Trophoblast cell (in vitro differentiated cells and primary cell): ENCODE results near the gene AGAP1.
A peak's percentile ranks its signal among the peaks of the same experiment; 100 is the strongest.

Source experiments
- DNase-seq, 2 donors: peaks; one replicate each; pipeline ENCODE4 v3.0.0-alpha.2; 2016
- H2AFZ ChIP-seq: 2 replicates; pipeline ENCODE4 v1.6.1; 2013; ENCODE audit warnings: low read length, moderate library complexity, mild to moderate bottlenecking; ENCODE audit not compliant: insufficient read depth, poor library complexity
- H2AK5ac ChIP-seq: 2 replicates; pipeline ENCODE4 v1.6.1; 2013; ENCODE audit warnings: mild to moderate bottlenecking, low read length
- H2BK120ac ChIP-seq: 2 replicates; pipeline ENCODE4 v1.6.1; 2013; ENCODE audit warnings: low read length, mild to moderate bottlenecking, moderate library complexity; ENCODE audit not compliant: insufficient read depth, poor library complexity
- H2BK12ac ChIP-seq: 2 replicates; pipeline ENCODE4 v1.6.1; 2013; ENCODE audit warnings: mild to moderate bottlenecking, low read length, moderate library complexity
- H2BK5ac ChIP-seq: 2 replicates; pipeline ENCODE4 v1.6.1; 2013; ENCODE audit warnings: low read length, low read depth, moderate library complexity, mild to moderate bottlenecking; ENCODE audit not compliant: poor library complexity
- H3K14ac ChIP-seq: 2 replicates; pipeline ENCODE4 v1.6.1; 2013; ENCODE audit warnings: mild to moderate bottlenecking, low read length
- H3K18ac ChIP-seq: 2 replicates; pipeline ENCODE4 v1.6.1; 2013; ENCODE audit warnings: mild to moderate bottlenecking, low read length
- H3K23ac ChIP-seq: 2 replicates; pipeline ENCODE4 v1.6.1; 2013; ENCODE audit warnings: low read length
- H3K27ac ChIP-seq: 2 replicates; pipeline ENCODE4 v1.5.1; 2013; ENCODE audit warnings: low read depth, mild to moderate bottlenecking, inconsistent platforms, low read length, moderate library complexity
- H3K27me3 ChIP-seq: 2 replicates; pipeline ENCODE4 v1.6.1; 2013; ENCODE audit warnings: inconsistent platforms, mild to moderate bottlenecking, low read length, moderate library complexity; ENCODE audit not compliant: insufficient read depth
- H3K36me3 ChIP-seq, 2 experiments: 1 replicate in 1 of 2; 2 replicates in 1 of 2; pipeline ENCODE4 v1.6.1; 2013; ENCODE audit warnings: low read length in 2 of 2, mild to moderate bottlenecking in 2 of 2, moderate library complexity in 1 of 2; ENCODE audit not compliant: insufficient read depth in 2 of 2, control insufficient read depth in 1 of 2
- H3K4ac ChIP-seq: 2 replicates; pipeline ENCODE4 v1.6.1; 2013; ENCODE audit warnings: low read depth, mild to moderate bottlenecking, low read length, moderate library complexity
- H3K4me1 ChIP-seq, 2 experiments: 1 replicate in 1 of 2; 2 replicates in 1 of 2; pipeline ENCODE4 v1.6.1; 2013; ENCODE audit warnings: low read length in 2 of 2, mild to moderate bottlenecking in 2 of 2, moderate library complexity in 1 of 2; ENCODE audit not compliant: insufficient read depth in 2 of 2, control insufficient read depth in 1 of 2
- H3K4me2 ChIP-seq: 2 replicates; pipeline ENCODE4 v1.6.1; 2013; ENCODE audit warnings: inconsistent platforms, mild to moderate bottlenecking, low read length, moderate library complexity
- H3K4me3 ChIP-seq: 2 replicates; pipeline ENCODE4 v1.5.1; 2013; ENCODE audit warnings: mild to moderate bottlenecking, low read depth, low read length, inconsistent platforms
- H3K79me1 ChIP-seq: one replicate; pipeline ENCODE4 v1.6.1; 2013; ENCODE audit warnings: low read length
- H3K79me2 ChIP-seq: 2 replicates; pipeline ENCODE4 v1.6.1; 2013; ENCODE audit warnings: low read length, mild to moderate bottlenecking; ENCODE audit not compliant: control insufficient read depth, insufficient read depth, poor library complexity
- H3K9ac ChIP-seq: 2 replicates; pipeline ENCODE4 v1.6.1; 2013; ENCODE audit warnings: mild to moderate bottlenecking, low read length
- H3K9me3 ChIP-seq: 2 replicates; pipeline ENCODE4 v1.6.1; 2013; ENCODE audit warnings: low read depth, mild to moderate bottlenecking, control low read depth, inconsistent platforms, low read length; ENCODE audit not compliant: insufficient read depth
- H4K12ac ChIP-seq: 2 replicates; pipeline ENCODE4 v1.6.1; 2013; ENCODE audit warnings: low read depth, mild to moderate bottlenecking, low read length, moderate library complexity
- H4K8ac ChIP-seq: 2 replicates; pipeline ENCODE4 v1.6.1; 2013; ENCODE audit warnings: low read depth, mild to moderate bottlenecking, low read length, moderate library complexity
- H4K91ac ChIP-seq: one replicate; pipeline ENCODE4 v1.6.1; 2013; ENCODE audit warnings: low read depth, mild to moderate bottlenecking, low read length, moderate library complexity
- WGBS: extraction: QIAGEN DNeasy Blood & Tissue Kit; methylation state at CpG from one replicate; pipeline ENCODE4 v1.1.7; 2013; ENCODE audit warnings: missing lambda C conversion rate; ENCODE audit not compliant: insufficient read length, insufficient coverage; ENCODE audit errors: extremely low coverage; 5-methylcytosine and 5-hydroxymethylcytosine counted together

Gene AGAP1

DNA sequence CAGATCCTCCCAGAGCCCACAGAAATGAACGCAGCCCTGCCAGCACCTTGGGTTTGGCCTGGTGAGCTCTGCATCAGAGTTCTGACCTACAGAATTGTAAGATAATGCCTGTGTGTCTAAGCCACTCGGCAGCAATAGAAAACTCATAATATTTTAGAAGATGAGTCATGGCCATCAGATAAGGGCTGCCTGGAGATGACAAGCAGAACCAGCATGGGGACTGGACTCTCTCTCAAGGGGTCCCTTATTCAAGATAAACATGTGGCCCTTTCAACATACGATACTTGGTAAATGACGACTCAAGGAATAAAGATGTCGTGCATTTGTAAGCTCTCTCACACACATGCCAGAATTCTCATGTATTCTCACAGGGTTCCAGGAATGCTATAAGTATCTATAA lies 8.5 kb upstream of the AGAP1 start:
- Histone ChIP-seq H4K12ac (no peak overlapping the region), H3K36me3 (no peaks in the 10 kb centered on the region), H4K8ac (no peak overlapping the region), H3K4me3 (no peak overlapping the region), H4K91ac (no peak overlapping the region), H3K4me1 (no peaks in the 10 kb centered on the region), H3K14ac (no peak overlapping the region), H3K79me2 (no peaks in the 10 kb centered on the region), H2BK5ac (no peak overlapping the region), H2BK120ac (no peak overlapping the region), H3K27me3 (no peaks in the 10 kb centered on the region), H3K18ac (no peak overlapping the region), H2AFZ (no peak overlapping the region), H3K27ac (no peak overlapping the region), H3K4me2 (no peak overlapping the region), H3K23ac (no peak overlapping the region), H2BK12ac (no peak overlapping the region), H2AK5ac (no peak overlapping the region), H3K4ac (no peak overlapping the region), H3K79me1 (no peaks in the 10 kb centered on the region), H3K9ac (no peak overlapping the region), H3K9me3 (no peaks in the 10 kb centered on the region)
- peak; percentile 50 to 77 for DNase-seq
- no CpG with 5 or more reads among the region's 5 CpGs for WGBS

DNA sequence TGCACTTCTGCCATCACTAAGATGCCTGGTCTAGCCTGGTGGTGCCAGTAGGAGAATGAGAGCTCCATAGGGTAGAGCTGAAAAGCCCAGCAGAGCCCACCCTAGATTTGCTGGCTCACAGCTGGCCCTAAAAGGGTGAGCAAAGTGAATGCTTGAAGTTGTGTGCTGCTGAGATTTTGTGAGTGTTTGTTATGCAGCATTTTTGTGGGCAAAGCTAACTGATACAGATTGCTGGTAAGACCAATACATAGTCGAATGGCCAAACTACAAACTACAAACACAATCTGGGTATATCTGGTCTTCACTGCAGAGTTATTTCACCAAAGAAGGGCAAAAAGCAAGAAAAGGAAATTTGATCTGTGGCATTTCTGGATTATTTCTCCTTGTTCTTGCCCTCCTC lies 7.1 kb upstream of the AGAP1 start:
- no peak overlapping the region for H4K8ac ChIP-seq
- no peak overlapping the region for H2BK12ac ChIP-seq
- no peak overlapping the region for H3K27ac ChIP-seq
- no peak overlapping the region for H3K4ac ChIP-seq
- no peak overlapping the region for H2AK5ac ChIP-seq
- no CpG with 5 or more reads among the region's 1 CpG for WGBS
- H2BK120ac ChIP-seq, result no peak overlapping the region
- no peak overlapping the region for H3K4me3 ChIP-seq
- no peaks in the 10 kb centered on the region for H3K9me3 ChIP-seq
- no peak overlapping the region for H3K18ac ChIP-seq
- no peak overlapping the region for H3K4me2 ChIP-seq
- H2BK5ac ChIP-seq, result no peak overlapping the region
- H2AFZ ChIP-seq, result no peak overlapping the region
- H3K36me3 ChIP-seq, result no peaks in the 10 kb centered on the region
- H3K9ac ChIP-seq, result no peak overlapping the region
- DNase-seq, result no peak
- H3K27me3 ChIP-seq, result no peaks in the 10 kb centered on the region
- no peaks in the 10 kb centered on the region for H3K79me2 ChIP-seq
- no peaks in the 10 kb centered on the region for H3K4me1 ChIP-seq
- no peaks in the 10 kb centered on the region for H3K79me1 ChIP-seq
- H4K91ac ChIP-seq, result no peak overlapping the region
- no peak overlapping the region for H3K23ac ChIP-seq
- no peak overlapping the region for H3K14ac ChIP-seq
- no peak overlapping the region for H4K12ac ChIP-seq

DNA sequence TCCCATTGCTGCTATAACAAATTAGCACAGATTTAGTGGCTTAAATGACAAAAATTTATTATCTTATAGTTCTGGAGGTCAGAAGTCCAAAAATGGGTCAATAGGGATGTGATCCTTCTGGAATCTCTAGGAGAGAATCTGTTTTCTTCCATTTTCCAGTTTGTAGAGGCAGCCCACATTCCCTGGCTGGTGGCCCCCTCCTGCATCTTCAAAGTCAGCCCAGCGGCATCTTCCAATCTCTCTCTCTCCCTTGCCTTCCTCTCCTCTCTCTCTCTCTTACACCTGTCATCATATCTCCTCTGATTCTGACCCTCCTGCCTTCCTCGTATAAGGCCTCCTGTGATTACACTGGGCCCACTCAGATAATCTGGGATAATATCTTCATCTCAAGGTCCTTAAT lies 3.9 kb upstream of the AGAP1 start:
- no CpG with 5 or more reads among the region's 2 CpGs for WGBS
- Histone ChIP-seq H3K27me3 (no peaks in the 10 kb centered on the region), H3K79me2 (peaks cover 4% of the 10 kb centered on the region), H3K9me3 (no peaks in the 10 kb centered on the region), H3K4me2 (no peak overlapping the region), H3K4me1 (peaks cover 8 to 9% of the 10 kb centered on the region in 2 experiments), H4K12ac (no peak overlapping the region), H3K23ac (no peak overlapping the region), H3K79me1 (peaks cover 12% of the 10 kb centered on the region), H3K14ac (no peak overlapping the region), H3K4me3 (no peak overlapping the region), H2BK12ac (no peak overlapping the region), H3K27ac (no peak overlapping the region), H2AK5ac (no peak overlapping the region), H2BK5ac (no peak overlapping the region), H3K18ac (no peak overlapping the region), H4K91ac (no peak overlapping the region), H2AFZ (no peak overlapping the region), H3K9ac (no peak overlapping the region), H2BK120ac (no peak overlapping the region), H3K36me3 (no peaks in the 10 kb centered on the region), H4K8ac (no peak overlapping the region), H3K4ac (no peak overlapping the region)
- no peak for DNase-seq

DNA sequence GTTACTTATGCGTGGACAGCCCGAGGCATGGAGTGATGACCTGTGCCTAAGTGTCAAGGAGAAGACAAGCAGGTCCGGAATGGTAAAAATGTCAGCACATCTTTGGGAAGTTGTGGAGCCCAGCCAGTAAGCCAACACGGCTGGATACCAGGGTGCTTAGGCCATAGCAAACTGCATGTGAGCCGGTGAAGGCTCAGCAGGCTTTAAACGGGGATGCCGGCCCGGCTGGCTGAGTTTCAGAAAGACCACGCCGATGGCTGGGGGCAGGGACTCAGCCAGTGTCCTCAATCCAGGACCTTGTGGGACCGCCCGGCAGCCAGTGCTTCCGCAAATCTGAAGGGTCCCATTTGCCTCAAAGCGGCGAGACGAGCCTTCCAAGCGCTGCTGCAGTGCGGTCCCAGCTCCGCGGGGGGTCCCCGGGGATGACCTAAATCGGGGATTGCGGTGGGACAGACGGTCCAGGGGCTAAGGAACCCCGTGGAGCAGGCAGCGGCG lies 946 bp upstream of the AGAP1 start:
- Histone ChIP-seq H3K36me3 (no peaks in the 10 kb centered on the region), H3K27me3 (no peaks in the 10 kb centered on the region), H3K14ac (peak overlapping the region; percentile 29), H3K79me2 (peaks cover 18% of the 10 kb centered on the region), H4K12ac (peak overlapping the region; percentile 49), H2AK5ac (no peak overlapping the region), H3K4me2 (peak overlapping the region; percentile 78), H3K9me3 (no peaks in the 10 kb centered on the region), H3K9ac (no peak overlapping the region), H2BK12ac (no peak overlapping the region), H3K4me3 (no peak overlapping the region), H2AFZ (peak overlapping the region; percentile 85), H3K27ac (peak overlapping the region; percentile 71), H3K4ac (no peak overlapping the region), H3K79me1 (peaks cover 15% of the 10 kb centered on the region), H3K23ac (no peak overlapping the region), H2BK120ac (peak overlapping the region; percentile 44), H4K91ac (peak overlapping the region; percentile 57), H3K18ac (peak overlapping the region; percentile 24), H2BK5ac (no peak overlapping the region), H3K4me1 (peaks cover 22 to 23% of the 10 kb centered on the region in 2 experiments), H4K8ac (peak overlapping the region; percentile 79)
- peak; percentile 90 to 97 for DNase-seq
- WGBS, result no CpG with 5 or more reads among the region's 27 CpGs
